HuH-7 (cell line): ENCODE measurements around the gene KLC1.

ENCODE experiments used
- DNase-seq: peaks from one replicate; pipeline ENCODE4 v3.0.0; 2011; ENCODE audit warnings: low spot score

The KLC1 gene

GRCh38 chr14:103735815-103736545 is 107.0 kb downstream of the KLC1 start:
- no peak for DNase-seq

- no peak for DNase-seq
Measured at GRCh38 chr14:103736546-103737431, 107.8 kb downstream of the KLC1 start.

- no peak for DNase-seq
Measured at GRCh38 chr14:103737432-103738045, 108.5 kb downstream of the KLC1 start.

- DNase-seq: no peak
Measured at GRCh38 chr14:103738166-103738565, 109.2 kb downstream of the KLC1 start.

- DNase-seq: no peak
Measured at GRCh38 chr14:103738701-103739451, 109.9 kb downstream of the KLC1 start.

- no peak for DNase-seq
Measured at GRCh38 chr14:103739466-103739792, 110.4 kb downstream of the KLC1 start.

GRCh38 chr14:103739793-103740501 is 110.9 kb downstream of the KLC1 start:
- DNase-seq: no peak

- DNase-seq: no peak
Measured at GRCh38 chr14:103740991-103741689, 112.1 kb downstream of the KLC1 start.

- DNase-seq: no peak
Measured at GRCh38 chr14:103741876-103742275, 112.9 kb downstream of the KLC1 start.

GRCh38 chr14:103742499-103743255 is 113.7 kb downstream of the KLC1 start:
- no peak for DNase-seq

GRCh38 chr14:103743691-103744090 is 114.7 kb downstream of the KLC1 start:
- no peak for DNase-seq

GRCh38 chr14:103744621-103745395 is 115.8 kb downstream of the KLC1 start:
- DNase-seq: no peak

GRCh38 chr14:103745424-103745823 is 116.4 kb downstream of the KLC1 start:
- no peak for DNase-seq

- no peak for DNase-seq
Measured at GRCh38 chr14:103746701-103747100, 117.7 kb downstream of the KLC1 start.

GRCh38 chr14:103748534-103748857 is 119.5 kb downstream of the KLC1 start:
- DNase-seq: no peak

GRCh38 chr14:103749452-103749851 is 120.4 kb downstream of the KLC1 start:
- DNase-seq: no peak

- DNase-seq: no peak
Measured at GRCh38 chr14:103749860-103750259, 120.8 kb downstream of the KLC1 start.
